ENCODE data around the gene GCSAM. TPM values are rescaled to one million over a fixed set of nuclear protein-coding genes. Genes with fewer than 3 reads are reported as not detected.
A peak's percentile ranks its signal among the peaks of the same experiment; 100 is the strongest.
"Not testable (repeated sequence)": the region's sequence is repeated elsewhere in the genome, so short reads cannot be mapped to it uniquely, and the experiment has no call there.

Gene GCSAM
- total and polyA plus RNA-seq, 9 donors, result 0.11 to 0.83 (median 0.18) TPM; not detected in 5

DNA sequence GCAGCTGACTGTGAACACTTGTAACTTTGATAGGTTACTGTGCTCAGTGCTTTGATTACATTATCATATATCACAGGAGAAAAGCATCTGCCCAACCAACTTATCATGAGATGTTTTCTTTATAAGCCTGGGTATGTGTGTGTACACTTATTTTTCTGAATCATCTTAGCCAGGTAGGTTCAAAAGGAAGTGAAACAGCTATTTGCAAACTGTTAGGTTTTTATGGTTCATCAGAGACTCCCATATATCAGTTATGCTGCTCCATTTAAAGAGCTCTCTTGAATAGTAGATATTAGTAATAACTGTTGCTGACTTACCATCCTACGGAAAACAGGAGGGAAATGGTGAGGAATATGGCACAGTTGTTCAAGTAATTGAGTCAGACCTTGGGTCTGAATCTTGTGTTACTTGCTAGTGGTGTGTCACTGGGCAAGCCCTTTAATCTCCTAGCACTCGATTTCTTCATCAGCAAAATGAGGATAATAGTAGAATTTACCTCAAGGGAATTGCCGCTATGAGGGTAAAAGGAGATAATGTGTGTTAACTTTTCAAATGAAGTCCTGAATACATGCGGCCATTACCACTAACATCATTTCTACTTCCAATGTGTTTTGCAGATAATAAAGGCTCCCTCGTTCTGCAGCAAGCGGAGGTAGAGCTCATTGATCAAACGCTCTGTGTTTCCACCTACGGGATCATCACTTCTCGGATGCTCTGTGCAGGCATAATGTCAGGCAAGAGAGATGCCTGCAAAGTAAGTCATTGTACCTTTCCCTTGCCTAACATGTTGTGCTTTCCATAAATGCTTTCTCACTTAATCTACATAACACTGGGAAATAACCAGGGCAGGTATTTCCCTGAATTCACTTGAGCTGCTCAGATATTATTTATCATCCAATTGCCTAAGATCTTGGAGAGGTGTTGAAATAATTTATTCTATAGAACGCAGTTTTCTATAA lies 54.6 kb downstream of the GCSAM start:
- TF ChIP-seq POLR2A (IDR thresholded peaks at IDR 0.05) (no peak), EP300 (IDR thresholded peaks at IDR 0.05) (no peak)
- no peak overlapping the region for H3K27ac ChIP-seq
- no peaks in the 10 kb centered on the region for H3K4me1 ChIP-seq (ENCODE audit: insufficient read depth)
- no peak for DNase-seq
- 83 to 86% (median 83%) methylated on average over 10 of the region's 10 CpGs for WGBS, 3 donors
- intact Hi-C loops (cut with DNase I), result no loop called here
- H3K4me3 ChIP-seq, result no peak overlapping the region
- H3K36me3 ChIP-seq, result no peaks in the 10 kb centered on the region
- H3K9me3 ChIP-seq, result no peaks in the 10 kb centered on the region
- no peaks in the 10 kb centered on the region for H3K27me3 ChIP-seq

DNA sequence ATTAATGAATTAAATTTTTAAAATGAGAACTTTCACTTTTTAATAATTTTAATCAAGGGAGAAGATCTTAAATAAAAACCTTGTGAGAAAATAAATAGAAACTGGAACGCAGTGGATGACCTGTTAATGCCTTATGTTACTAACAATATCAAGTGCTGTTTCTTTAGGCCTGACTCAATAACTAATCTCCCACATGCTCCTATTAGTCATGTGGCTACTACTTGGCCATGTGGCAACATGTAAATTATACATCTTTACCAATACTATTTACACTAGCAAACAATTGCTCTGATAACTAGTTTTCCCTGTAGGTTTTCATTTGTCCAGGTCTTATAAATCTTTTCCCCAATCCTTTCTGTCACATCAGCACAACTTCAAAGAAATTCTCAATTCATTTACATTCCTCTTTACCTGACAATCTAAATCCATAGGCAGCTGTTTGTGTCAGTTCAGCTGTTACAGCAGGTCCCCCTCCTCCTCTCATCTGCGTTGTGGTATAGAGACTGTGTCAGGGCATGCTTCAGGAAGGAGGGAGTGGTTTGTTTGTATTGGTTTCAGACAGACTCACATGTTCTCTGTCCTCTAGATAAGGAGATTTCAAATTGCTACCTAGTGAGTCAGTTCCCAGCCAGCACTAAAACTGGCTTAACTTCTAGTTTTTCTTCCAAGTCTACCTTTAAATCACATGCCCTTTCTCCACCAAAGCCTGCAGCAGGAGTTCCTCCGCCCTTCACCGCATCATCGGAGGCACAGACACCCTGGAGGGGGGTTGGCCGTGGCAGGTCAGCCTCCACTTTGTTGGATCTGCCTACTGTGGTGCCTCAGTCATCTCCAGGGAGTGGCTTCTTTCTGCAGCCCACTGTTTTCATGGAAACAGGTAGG lies 58.2 kb downstream of the GCSAM start:
- 45 to 52% (median 50%) methylated on average over 6 of the region's 6 CpGs for WGBS, 3 donors
- no peak for DNase-seq
- Histone ChIP-seq H3K9me3 (no peaks in the 10 kb centered on the region), H3K27me3 (no peaks in the 10 kb centered on the region), H3K4me1 (ENCODE audit: insufficient read depth) (no peaks in the 10 kb centered on the region), H3K36me3 (no peaks in the 10 kb centered on the region), H3K27ac (no peak overlapping the region), H3K4me3 (no peak overlapping the region)
- TF ChIP-seq EP300 (IDR thresholded peaks at IDR 0.05) (no peak), POLR2A (IDR thresholded peaks at IDR 0.05) (no peak)
- TF ChIP-seq, protein P1, sequence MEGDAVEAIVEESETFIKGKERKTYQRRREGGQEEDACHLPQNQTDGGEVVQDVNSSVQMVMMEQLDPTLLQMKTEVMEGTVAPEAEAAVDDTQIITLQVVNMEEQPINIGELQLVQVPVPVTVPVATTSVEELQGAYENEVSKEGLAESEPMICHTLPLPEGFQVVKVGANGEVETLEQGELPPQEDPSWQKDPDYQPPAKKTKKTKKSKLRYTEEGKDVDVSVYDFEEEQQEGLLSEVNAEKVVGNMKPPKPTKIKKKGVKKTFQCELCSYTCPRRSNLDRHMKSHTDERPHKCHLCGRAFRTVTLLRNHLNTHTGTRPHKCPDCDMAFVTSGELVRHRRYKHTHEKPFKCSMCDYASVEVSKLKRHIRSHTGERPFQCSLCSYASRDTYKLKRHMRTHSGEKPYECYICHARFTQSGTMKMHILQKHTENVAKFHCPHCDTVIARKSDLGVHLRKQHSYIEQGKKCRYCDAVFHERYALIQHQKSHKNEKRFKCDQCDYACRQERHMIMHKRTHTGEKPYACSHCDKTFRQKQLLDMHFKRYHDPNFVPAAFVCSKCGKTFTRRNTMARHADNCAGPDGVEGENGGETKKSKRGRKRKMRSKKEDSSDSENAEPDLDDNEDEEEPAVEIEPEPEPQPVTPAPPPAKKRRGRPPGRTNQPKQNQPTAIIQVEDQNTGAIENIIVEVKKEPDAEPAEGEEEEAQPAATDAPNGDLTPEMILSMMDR (IDR thresholded peaks at IDR 0.05), result no peak
- intact Hi-C loops (cut with DNase I), result no loop called here

DNA sequence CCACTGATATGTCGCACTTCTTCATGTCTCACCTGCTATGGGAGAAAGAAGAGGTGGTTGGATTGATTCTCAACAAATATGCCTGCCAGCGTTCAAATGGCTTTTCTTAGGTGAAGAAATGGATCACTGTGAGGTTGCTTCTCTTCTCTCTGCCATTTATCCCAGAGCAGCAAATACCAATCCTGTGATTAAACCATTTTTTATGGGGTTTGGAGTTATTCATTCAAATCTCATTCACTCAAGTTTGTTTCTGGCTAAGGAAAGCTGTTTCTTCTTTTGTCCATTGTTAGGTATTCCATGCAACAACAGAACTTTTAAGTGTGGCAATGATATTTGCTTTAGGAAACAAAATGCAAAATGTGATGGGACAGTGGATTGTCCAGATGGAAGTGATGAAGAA lies 59.0 kb downstream of the GCSAM start:
- no peaks in the 10 kb centered on the region for H3K9me3 ChIP-seq
- no peak for TF ChIP-seq POLR2A (IDR thresholded peaks at IDR 0.05)
- TF ChIP-seq EP300 (IDR thresholded peaks at IDR 0.05), result no peak
- WGBS, 3 donors, result 88 to 97% (median 91%) methylated on average over 2 of the region's 2 CpGs
- H3K4me1 ChIP-seq (ENCODE audit: insufficient read depth), result no peaks in the 10 kb centered on the region
- intact Hi-C loops (cut with DNase I), result no loop called here
- H3K27me3 ChIP-seq, result no peaks in the 10 kb centered on the region
- H3K4me3 ChIP-seq, result no peak overlapping the region
- DNase-seq, result no peak
- H3K36me3 ChIP-seq, result no peaks in the 10 kb centered on the region
- no peak overlapping the region for H3K27ac ChIP-seq

DNA sequence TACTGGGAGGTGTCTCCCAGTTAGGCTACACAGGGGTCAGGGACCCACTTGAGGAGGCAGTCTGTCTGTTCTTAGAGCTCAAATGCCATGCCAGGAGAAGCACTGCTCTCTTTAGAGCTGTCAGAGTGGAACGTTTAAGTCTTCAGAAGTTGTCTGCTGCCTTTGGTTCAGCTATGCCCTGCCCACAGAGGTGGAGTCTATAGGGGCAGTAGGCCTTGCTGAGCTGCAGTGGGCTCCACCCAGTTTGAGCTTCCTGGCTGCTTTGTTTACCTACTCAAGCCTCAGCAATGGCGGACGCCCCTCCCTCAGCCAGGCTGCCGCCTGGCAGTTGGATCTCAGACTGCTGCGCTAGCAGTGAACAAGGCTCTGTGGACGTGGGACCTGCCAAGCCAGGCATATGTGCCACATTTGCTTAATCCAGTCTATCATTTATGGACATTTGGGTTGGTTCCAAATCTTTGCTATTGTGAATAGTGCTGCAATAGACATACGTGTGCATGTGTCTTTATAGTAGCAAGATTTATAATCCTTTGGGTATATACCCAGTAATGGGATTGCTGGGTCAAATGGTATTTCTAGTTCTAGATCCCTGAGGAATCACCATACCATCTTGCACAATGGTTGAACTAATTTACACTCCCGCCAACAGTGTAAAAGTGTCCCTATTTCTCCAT lies 60.5 kb downstream of the GCSAM start:
- H3K4me1 ChIP-seq (ENCODE audit: insufficient read depth); H3K4me3 ChIP-seq; DNase-seq; H3K27ac ChIP-seq; intact Hi-C loops (cut with DNase I); H3K9me3 ChIP-seq; H3K36me3 ChIP-seq; H3K27me3 ChIP-seq: not testable (repeated sequence)
- WGBS, 3 donors, result 82 to 88% (median 83%) methylated on average over 8 of the region's 8 CpGs

MicroRNAs within 50 kb of the gene (microRNA counts, 767-probe panel; counts per million panel counts)
- 530 counts per million, percentile 78 among the panel's probes with 10 or more counts for microRNA hsa-miR-567

Small RNAs within 50 kb of the gene (microRNA-seq; reads per million reads assigned to microRNA genes)
- 0 reads per million in 3 donors for gene MIR567

Small RNAs within 50 kb of the gene (small RNA-seq; reads per million reads assigned to genes)
- gene MIR567, result not detected

Other genes with a start within 250 kb of the GCSAM start
- 10 to 100 TPM; 18.2 to 37.0 (median 27.9) TPM for gene ABHD10, start 154.2 kb downstream of the GCSAM start, total RNA-seq
- 10 to 100 TPM; 20.5 to 36.4 TPM for gene ABHD10, start 154.2 kb downstream of the GCSAM start, polyA plus RNA-seq
- not detected for gene TAGLN3, start 134.3 kb downstream of the GCSAM start, total RNA-seq
- under 1 TPM in 1 of 2 donors, not detected in 1; 0.19 TPM for gene TAGLN3, start 134.3 kb downstream of the GCSAM start, polyA plus RNA-seq
- gene TMPRSS7, start 98.5 kb downstream of the GCSAM start, total RNA-seq, result under 1 TPM in 1 of 7 donors, not detected in 6; 0.34 TPM
- not detected for gene TMPRSS7, start 98.5 kb downstream of the GCSAM start, polyA plus RNA-seq
- gene C3orf52, start 46.9 kb downstream of the GCSAM start, total RNA-seq, result 1 to 10 TPM in 2 of 7 donors, under 1 TPM in 5; 0.28 to 5.5 (median 0.48) TPM
- 1 to 10 TPM in 1 of 2 donors, under 1 TPM in 1; 0.24 to 1.0 TPM for gene C3orf52, start 46.9 kb downstream of the GCSAM start, polyA plus RNA-seq
- gene SLC9C1, start 161.0 kb upstream of the GCSAM start, total RNA-seq, result under 1 TPM in 4 of 7 donors, not detected in 3; 0.08 to 0.35 (median 0.22) TPM
- gene SLC9C1, start 161.0 kb upstream of the GCSAM start, polyA plus RNA-seq, result under 1 TPM in 1 of 2 donors, not detected in 1; 0.07 TPM
- 10 to 100 TPM in 6 of 7 donors, 1 to 10 TPM in 1; 9.6 to 36.4 (median 11.3) TPM for gene CD200, start 199.9 kb upstream of the GCSAM start, total RNA-seq
- 10 to 100 TPM; 18.9 to 25.3 TPM for gene CD200, start 199.9 kb upstream of the GCSAM start, polyA plus RNA-seq

All from ovary (tissue), 9 donors.